Activated B cell treated with CpG ODN at 0.5 μM for 24 hours (primary cell): ENCODE measurements around the gene RACGAP1. TPM values are rescaled to one million over a fixed set of nuclear protein-coding genes. Genes with fewer than 3 reads are reported as not detected.

ENCODE experiments used
- ATAC-seq: fragments of 200-7000 bp; cut with Tn5 transposase; one replicate; pipeline ENCODE4 v1.10.0; 2021; ENCODE audit warnings: low read depth, mild to moderate bottlenecking, moderate library complexity
- CTCF ChIA-PET: fragments of 350-600 bp; sonication (Branson Sonifier 250); formaldehyde crosslinking; loops from one replicate; lab custom pipeline; 2021; ENCODE audit warnings: antibody characterized with exemption; lab: Charles Lee
- POLR2A ChIA-PET: fragments of 350-600 bp; sonication (Branson Sonifier 250); formaldehyde crosslinking; loops from one replicate; lab custom pipeline; 2021; ENCODE audit warnings: antibody characterized with exemption; lab: Charles Lee
- DNase-seq: peaks from one replicate; pipeline ENCODE4 v3.0.0; 2022
- H3K27ac Mint-ChIP-seq: one replicate; pipeline ENCODE4 v1.8.0; 2020; ENCODE audit warnings: mixed read lengths
- H3K27me3 Mint-ChIP-seq: one replicate; pipeline ENCODE4 v1.8.0; 2021; ENCODE audit warnings: mixed read lengths
- H3K36me3 Mint-ChIP-seq: one replicate; pipeline ENCODE4 v1.8.0; 2021; ENCODE audit warnings: low read depth, mixed read lengths
- H3K4me1 Mint-ChIP-seq: one replicate; pipeline ENCODE4 v1.8.0; 2021; ENCODE audit warnings: mixed read lengths
- H3K4me3 Mint-ChIP-seq: one replicate; pipeline ENCODE4 v1.8.0; 2020; ENCODE audit warnings: mild to moderate bottlenecking, mixed read lengths
- H3K9me3 Mint-ChIP-seq: one replicate; pipeline ENCODE4 v1.8.0; 2020; ENCODE audit warnings: mixed read lengths
- intact Hi-C: fragments of 100-400 bp; cut with micrococcal nuclease; formaldehyde crosslinking; loops from one replicate; pipeline ENCODE4 v1.15.1; 2024
- total RNA-seq: library from RNA; stranded (reverse); gene quantifications from 2 replicates; pipeline ENCODE4 v1.2.3, GENCODE V29; 2022
- TF ChIP-seq, protein P1 (sequence below): fragments of 200-600 bp; IDR thresholded peaks from one replicate; pipeline ENCODE4 v1.8.0; 2022; ENCODE audit warnings: antibody characterized with exemption, mild to moderate bottlenecking

Gene RACGAP1
- total RNA-seq, 1 donor from 2014 or later = 12.6 TPM

DNA sequence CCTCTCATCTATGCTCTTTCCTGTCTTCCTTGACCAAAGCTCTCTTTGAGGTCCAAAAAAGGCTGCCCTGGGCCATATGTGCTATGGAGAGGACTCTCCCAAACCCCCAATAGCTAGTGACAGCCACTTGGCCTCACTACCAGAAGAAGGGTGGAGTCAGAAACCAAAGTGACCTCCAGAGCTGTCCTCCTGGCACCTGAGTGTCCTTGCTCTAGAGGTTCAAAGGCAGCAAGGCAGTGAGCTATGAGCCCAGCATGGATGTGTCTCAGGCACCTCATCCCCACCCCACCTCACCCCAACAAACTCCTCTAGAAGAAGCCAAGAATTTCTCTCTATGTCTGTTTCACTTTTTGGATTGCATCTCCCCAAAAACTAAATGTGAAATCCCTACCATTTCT is 67.7 kb downstream of the RACGAP1 start:
- TF ChIP-seq, protein P1, sequence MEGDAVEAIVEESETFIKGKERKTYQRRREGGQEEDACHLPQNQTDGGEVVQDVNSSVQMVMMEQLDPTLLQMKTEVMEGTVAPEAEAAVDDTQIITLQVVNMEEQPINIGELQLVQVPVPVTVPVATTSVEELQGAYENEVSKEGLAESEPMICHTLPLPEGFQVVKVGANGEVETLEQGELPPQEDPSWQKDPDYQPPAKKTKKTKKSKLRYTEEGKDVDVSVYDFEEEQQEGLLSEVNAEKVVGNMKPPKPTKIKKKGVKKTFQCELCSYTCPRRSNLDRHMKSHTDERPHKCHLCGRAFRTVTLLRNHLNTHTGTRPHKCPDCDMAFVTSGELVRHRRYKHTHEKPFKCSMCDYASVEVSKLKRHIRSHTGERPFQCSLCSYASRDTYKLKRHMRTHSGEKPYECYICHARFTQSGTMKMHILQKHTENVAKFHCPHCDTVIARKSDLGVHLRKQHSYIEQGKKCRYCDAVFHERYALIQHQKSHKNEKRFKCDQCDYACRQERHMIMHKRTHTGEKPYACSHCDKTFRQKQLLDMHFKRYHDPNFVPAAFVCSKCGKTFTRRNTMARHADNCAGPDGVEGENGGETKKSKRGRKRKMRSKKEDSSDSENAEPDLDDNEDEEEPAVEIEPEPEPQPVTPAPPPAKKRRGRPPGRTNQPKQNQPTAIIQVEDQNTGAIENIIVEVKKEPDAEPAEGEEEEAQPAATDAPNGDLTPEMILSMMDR = no peak
- ATAC-seq (no peak), DNase-seq (no peak)
- Mint-ChIP-seq H3K27ac (no peak overlapping the region), H3K9me3 (no peaks in the 10 kb centered on the region), H3K36me3 (no peaks in the 10 kb centered on the region), H3K4me3 (no peak overlapping the region), H3K4me1 (peaks cover 7% of the 10 kb centered on the region), H3K27me3 (peaks cover 57% of the 10 kb centered on the region)
- intact Hi-C loops = no loop called here
- ChIA-PET CTCF (interaction anchor here (1.4 to 2.3 kb wide), 2 partner anchors 10 to 81 kb away, joined by 3 to 6 read pairs; no protein-coding TSS in a partner anchor), POLR2A (no interaction called here)

DNA sequence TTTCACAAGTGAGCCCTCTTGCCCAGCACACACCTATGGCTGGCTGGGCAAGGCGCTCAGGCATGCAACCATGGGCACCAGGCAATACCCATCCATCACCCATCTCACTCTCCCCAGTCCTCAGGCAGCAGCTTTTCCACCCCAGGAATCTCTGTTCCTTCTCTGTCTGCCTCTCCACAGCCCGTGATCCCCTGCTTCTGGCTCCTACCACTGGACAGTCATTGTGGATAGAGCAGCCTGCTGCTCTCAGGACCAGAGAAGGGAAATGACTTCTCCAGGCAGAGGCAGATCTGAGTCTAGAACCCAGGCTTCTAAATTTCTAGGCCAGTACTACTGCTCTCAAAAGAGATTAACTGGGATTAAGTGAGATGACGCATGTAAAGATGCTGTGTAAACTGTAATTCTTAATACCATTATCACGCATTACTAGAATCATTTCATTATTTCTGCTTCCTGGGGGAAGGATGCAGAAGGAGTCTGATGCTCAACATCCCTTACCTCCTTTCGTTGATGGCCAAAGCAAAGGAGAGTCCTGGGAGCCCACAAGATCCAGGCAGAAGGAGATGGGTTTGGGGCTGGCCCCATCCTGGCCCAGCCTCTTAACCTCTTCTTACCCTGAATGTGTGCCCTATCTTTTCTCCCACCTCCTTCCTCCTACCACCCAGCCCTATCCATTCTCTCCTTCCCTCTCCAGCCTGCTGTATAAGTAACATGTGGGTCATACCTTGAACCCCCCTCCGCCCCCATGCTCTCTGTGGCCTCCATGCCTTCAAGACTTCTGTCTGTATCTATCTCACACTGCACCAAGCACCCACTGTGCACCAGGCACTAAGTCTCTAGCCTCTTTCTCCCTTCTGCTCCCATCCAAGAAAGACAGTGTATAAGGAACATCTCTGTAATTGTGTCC is 68.4 kb downstream of the RACGAP1 start:
- intact Hi-C loops = no loop called here
- TF ChIP-seq, protein P1 = no peak
- ChIA-PET CTCF (interaction anchor here (1.4 to 2.3 kb wide), 2 partner anchors 10 to 82 kb away, joined by 3 to 6 read pairs; no protein-coding TSS in a partner anchor), POLR2A (no interaction called here)
- Mint-ChIP-seq H3K36me3 (no peaks in the 10 kb centered on the region), H3K27me3 (peaks cover 54% of the 10 kb centered on the region), H3K4me1 (peaks cover 7% of the 10 kb centered on the region), H3K4me3 (no peak overlapping the region), H3K27ac (no peak overlapping the region), H3K9me3 (no peaks in the 10 kb centered on the region)
- DNase-seq (no peak), ATAC-seq (no peak)

DNA sequence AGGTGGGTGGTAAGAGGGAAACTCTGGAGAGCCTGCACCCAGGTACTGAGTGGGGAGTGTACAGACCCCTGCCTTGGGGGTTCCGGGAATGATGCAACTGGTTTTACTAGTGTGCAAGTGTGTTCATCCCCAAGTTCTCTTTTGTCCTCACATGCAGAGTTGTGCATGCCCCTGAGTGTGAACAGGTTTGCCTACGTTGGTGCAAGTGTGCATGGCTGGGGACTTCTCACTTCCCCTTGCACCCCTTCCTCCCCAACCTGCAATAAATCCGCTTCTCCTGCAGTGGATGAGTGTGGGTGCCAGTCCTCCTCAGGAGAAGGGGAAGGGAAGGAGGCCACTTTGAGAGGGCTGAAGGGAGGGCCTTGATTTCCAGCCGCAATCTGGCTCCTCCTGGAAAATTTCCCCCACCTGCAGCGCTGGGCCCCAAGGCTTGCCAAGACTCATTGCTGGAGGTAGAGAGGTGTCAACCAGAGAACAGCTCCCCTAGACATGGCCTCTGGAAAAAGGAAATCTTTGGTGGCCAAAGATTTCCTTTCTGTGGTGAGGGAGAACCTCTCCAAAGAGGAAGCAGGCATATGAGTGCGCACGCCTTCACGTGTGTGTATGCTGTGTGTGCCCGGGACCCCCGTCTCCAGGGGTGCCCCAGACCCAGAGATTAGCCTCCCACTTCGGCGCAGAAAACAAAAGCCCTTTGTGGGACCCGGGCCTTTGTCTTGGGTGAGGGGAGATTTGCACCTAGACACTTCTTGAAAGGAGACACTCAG is 69.2 kb downstream of the RACGAP1 start:
- ATAC-seq (no peak), DNase-seq (no peak)
- Mint-ChIP-seq H3K27ac (no peak overlapping the region), H3K27me3 (peaks cover 54% of the 10 kb centered on the region), H3K36me3 (no peaks in the 10 kb centered on the region), H3K4me3 (no peak overlapping the region), H3K4me1 (peaks cover 7% of the 10 kb centered on the region), H3K9me3 (no peaks in the 10 kb centered on the region)
- ChIA-PET POLR2A (no interaction called here), CTCF (interaction anchor here (1.2 to 1.3 kb wide), 2 partner anchors 11 kb away, joined by 3 read pairs; no protein-coding TSS in a partner anchor)
- TF ChIP-seq, protein P1 = no peak
- intact Hi-C loops = no loop called here

DNA sequence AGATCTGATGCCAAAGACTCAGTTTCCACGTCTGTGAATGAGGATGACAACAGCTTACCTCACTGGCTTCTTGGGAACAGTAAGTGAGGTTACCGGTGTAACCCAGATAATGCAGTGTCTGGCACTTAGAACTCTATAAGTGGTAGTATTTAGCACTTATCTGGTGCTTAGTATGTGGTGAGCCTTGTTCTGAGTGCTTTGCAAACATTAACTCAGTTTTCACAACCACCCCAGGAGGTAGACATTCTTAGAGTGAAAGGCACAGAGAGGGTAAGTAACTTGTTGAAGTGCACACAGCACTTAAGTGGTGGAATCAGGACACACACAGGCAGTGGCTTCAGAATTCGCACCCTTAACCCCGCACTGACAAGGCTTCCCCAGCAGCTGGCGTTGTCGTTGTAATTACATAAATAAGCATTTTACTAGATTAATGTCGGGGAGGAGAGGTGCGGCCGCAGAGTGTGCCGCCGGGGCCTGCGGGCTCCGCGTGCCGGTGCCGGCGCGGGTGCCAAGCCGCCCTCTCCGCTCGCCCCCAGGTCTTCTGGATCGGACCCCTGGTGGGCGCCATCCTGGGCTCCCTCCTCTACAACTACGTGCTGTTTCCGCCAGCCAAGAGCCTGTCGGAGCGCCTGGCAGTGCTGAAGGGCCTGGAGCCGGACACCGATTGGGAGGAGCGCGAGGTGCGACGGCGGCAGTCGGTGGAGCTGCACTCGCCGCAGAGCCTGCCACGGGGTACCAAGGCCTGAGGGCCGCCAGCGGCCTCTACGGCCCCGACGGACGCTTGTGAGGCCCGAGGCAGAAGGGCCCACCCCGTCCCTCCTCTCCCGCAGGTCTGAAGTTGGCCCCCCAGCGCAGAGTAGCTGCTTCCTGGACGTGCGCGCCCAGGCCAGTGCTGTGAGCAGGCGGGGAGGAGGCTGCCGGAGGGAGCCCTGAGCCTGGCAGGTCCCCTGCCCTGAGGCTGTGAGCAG is 70.1 kb downstream of the RACGAP1 start:
- H3K27me3 Mint-ChIP-seq = peaks cover 48% of the 10 kb centered on the region
- POLR2A ChIA-PET = no interaction called here
- no peak overlapping the region for H3K4me3 Mint-ChIP-seq
- H3K36me3 Mint-ChIP-seq = no peaks in the 10 kb centered on the region
- DNase-seq = no peak
- no peak overlapping the region for H3K27ac Mint-ChIP-seq
- intact Hi-C loops = no loop called here
- peaks cover under 1% of the 10 kb centered on the region for H3K4me1 Mint-ChIP-seq
- ATAC-seq = no peak
- TF ChIP-seq, protein P1 = no peak
- CTCF ChIA-PET = interaction anchor here (1.2 to 1.3 kb wide), 3 partner anchors 10 to 12 kb away, joined by 3 read pairs; no protein-coding TSS in a partner anchor
- no peaks in the 10 kb centered on the region for H3K9me3 Mint-ChIP-seq
